Measurements from ENCODE around the gene SAMD15.
A peak's percentile ranks its signal among the peaks of the same experiment; 100 is the strongest.
"Not testable (repeated sequence)": the region's sequence is repeated elsewhere in the genome, so short reads cannot be mapped to it uniquely, and the experiment has no call there.

Gene SAMD15

DNA sequence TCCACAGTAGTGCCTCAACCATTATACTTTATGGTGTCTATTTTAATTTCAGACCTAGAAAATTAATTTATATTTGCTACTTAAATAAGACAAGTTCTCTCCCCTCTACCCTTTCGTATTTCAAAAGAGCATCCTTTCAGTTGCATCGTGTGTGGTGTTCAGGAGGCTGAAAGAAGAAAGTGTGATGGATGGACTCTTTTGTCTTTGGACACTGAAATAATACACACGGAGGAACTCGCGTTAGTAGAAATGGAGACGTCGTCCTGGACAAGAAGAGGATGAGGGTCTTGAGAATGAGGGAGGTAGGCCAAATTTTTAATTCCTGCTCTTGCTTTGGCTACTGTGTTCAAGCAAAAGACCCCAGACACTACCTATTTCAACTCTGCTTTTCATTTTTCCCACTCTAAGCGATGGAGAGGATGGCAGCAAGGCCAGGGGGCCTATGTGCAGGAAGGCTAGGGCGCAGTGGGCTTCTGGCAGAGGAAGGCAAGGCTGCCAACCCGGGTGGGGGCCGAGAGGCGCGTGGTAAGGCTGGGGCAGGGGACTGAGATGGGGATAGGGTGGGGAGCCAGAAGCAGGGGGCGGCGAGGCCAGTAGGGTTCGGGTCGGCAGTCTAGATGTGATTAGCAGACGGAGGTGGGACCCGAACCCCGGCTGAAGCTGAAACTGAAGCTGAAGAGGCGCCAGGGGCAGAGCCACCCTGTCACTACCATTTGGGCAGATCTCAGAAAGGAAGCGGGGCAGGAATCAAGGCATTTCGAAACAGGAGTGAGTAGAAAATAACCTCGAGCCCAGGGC is 1.0 kb upstream of the SAMD15 start:
- peak; percentile 45 for DNase-seq

GRCh38 chr14:77377502-77377844 is 294 bp downstream of the SAMD15 start:
- peak; percentile 10 for DNase-seq

DNA sequence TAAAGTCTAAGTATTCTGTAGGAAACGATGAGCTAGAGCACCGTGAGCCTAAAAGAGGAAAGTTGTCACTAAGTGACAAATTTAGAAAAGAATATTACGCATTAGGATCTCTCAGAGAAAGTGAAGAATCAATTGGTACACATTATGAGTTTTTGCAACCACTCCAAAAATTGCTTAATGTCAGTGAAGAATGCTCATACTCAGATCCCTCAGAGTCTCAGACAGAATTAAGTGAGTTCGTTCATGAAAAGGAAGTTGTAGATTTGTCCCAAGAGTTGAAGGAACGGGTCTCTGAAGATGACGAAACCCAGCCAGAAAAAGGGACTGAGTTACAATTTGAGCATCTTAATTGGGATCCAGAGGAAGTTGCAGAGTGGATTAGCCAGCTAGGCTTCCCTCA is 1.5 kb downstream of the SAMD15 start:
- DNase-seq, result no peak

- no peak for DNase-seq
These were observed 13.0 kb downstream of the SAMD15 start for GRCh38 chr14:77390188-77390587.

DNA sequence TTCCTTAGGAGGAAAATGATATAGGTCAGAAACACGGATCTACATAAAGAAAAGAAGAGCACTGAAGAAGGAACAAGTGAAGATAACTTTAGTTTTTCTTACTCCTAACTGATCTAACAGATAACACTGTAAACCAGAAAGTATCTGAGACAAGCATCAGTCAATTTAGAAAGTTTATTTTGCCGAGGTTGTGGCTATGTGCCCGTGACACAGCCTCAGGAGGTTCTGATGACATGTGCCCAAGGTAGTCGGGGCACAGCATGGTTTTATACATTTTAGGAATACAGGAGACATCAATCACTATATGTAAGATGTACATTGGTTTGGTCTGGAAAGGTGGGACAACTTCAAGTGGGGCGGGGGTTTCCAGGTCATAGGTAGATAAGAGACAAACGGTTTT is 23.0 kb downstream of the SAMD15 start:
- DNase-seq, result no peak

DNA sequence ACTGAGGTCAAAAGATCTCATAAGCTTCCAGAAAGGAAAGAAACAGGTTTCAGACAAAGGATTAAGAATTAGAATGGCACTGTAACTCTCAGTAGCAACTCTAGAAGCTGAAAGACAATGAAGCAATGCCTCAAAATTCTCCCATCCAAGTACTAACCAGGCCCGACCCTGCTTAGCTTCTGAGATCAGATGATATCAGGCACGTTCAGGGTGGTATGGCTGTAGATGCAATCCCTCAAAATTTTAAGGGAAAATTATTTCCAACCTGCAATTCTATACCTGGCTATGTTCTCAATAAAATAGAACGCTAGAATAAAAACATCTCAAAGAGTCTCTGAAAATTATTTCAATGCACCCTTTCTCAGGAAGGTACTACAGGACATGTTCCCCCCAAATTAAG is 26.6 kb downstream of the SAMD15 start:
- DNase-seq, result no peak

GRCh38 chr14:77406086-77406485 is 28.9 kb downstream of the SAMD15 start:
- DNase-seq, result no peak

DNA sequence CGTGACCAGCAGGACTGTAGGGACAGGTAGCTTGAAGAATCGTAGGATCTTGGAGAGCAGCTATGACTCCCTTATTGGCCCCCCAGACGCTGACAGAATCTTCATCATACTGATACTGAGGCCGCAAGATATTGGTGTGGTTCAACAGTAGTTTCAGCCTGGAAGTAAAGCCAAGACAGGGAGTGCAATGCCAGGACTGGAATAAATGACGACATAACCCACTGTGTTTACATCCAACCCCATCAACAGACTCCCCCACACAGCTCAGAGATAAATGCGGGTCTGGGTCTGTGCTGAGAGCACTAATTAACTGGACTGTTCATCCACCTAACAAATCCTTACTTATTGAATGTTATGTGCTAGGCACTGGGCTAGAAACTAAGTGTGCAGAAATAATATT is 29.5 kb downstream of the SAMD15 start:
- no peak for DNase-seq

GRCh38 chr14:77407158-77407557 is 30.0 kb downstream of the SAMD15 start:
- DNase-seq, result no peak

- no peak for DNase-seq
These were observed 32.0 kb downstream of the SAMD15 start for GRCh38 chr14:77409131-77409533.

DNA sequence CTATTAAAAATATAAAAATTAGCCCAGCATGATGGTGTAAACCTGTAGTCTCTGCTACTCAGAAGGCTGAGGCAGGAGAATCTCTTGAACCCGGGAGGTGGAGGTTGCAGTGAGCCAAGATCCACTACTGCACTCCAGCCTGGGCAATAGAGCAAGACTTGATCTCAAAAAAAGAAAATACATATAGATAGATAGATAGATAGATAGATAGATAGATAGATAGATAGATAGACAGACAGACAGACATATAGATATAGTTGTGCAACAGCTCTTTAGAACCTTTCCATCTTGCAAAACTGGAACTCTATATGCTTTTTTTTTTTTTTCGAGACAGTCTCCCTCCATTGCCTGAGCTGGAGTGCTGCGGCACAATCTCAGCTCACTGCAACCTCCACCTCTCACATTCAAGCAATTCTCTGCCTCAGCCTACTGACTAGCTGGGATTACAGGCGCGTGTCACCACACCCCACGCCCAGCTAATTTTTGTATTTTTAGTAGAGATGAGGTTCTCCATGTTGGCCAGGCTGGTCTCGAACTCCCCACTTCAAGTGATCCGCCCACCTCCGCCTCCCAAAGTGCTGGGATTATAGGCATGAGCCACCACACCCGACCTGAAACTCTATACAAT is 38.3 kb downstream of the SAMD15 start:
- DNase-seq, result not testable (repeated sequence)

GRCh38 chr14:77416098-77416497 is 38.9 kb downstream of the SAMD15 start:
- not testable (repeated sequence) for DNase-seq

DNA sequence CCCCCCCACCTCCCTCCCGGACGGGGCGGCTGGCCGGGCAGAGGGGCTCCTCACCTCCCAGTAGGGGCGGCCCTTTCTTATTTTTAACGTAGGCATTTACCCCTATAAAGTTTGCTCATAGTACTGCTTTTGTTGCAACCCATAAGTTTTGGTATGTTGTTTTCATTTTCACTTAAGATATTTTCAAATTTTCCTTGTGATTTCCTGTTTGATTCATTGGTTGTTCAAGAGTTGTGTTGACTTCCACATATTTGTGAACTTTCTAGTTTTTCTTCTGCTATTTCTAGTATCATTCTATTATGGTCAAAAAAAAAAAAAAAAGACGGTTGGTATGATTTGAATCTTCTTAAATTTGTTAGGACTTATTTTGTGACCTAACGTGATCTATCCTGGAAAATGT is 39.7 kb downstream of the SAMD15 start:
- no peak for DNase-seq

DNA sequence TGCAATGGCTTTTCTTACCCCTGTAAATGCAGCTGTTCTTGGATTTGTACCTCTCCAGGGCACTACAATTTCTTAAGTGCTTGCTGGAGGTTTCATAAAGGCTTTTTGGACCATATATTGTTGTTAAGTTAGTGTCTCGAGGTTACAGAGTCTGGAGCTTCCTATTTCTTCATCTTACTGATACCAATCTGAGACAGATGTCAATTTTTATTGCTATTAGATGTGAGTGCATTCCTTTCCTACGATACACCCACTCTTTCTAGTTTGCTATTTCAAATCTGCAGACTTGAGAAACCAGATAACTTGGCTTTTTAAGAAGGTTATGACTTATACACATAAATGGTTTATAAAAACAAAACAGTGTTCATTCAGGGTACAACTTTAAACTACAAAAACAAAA is 44.0 kb downstream of the SAMD15 start:
- DNase-seq, result no peak

- DNase-seq, result no peak
These were observed 46.2 kb downstream of the SAMD15 start, which contains the start of gene NOXRED1 for GRCh38 chr14:77423423-77423822. NOXRED1 (minus strand) TSS chr14:77423523; CDS start chr14:77422889, 634 bp downstream.

GRCh38 chr14:77424862-77425261 is 47.7 kb downstream of the SAMD15 start:
- DNase-seq, result no peak

DNA sequence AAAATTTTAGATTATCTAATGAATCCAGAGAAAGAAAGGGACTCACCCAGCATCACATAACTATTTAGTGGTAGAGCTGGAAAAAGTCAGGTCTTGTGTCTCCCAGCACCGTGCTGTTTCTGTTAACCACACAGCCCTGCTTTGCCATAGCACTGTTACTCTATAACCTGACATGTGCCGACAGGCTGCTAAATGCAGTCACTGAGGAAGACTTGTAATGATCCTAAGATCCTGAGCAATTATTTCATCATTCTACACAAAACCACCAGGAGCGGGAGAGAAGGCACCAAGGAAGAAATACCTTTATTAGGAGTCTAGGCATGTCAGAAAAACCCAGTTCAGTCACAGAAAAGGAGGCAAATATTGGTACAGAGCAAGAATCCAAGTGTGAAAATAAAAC is 49.2 kb downstream of the SAMD15 start:
- DNase-seq, result no peak

DNA sequence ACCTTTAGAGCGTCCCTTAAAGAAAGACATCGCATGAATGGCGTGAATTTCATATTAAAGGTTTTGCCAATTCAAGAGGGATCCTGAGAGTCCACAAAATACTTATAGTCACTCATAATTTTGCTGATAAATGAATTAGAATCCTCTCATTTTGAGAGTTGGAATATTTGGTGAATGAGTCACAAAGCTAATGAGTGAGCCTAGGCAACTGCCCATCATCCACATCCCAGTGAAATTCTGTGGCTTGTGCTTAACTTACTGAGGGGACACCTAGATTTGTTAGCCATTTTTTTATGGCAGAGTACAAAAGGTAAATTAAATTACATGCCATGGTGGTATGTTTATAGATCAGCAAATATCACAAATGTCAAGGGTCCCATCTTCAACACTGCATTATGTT is 58.9 kb downstream of the SAMD15 start:
- DNase-seq, result no peak

DNA sequence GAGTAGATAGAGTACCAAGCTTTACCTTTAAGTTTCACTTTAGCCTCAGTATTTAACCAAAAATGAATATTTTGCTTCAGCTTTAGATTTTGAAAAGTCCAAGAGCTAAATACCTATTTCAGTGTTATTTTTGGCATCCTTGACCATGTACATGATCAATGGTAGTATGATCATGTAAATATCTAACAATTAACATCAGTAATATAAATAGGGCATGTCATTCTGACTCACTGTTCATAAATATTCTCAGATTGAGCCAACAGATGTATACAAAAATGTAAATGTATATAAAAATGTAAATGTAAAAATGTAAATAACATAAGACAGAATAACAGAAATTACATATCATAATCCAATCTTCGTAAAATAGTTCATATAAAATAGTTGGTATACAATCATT is 61.4 kb downstream of the SAMD15 start:
- DNase-seq, result no peak

DNA sequence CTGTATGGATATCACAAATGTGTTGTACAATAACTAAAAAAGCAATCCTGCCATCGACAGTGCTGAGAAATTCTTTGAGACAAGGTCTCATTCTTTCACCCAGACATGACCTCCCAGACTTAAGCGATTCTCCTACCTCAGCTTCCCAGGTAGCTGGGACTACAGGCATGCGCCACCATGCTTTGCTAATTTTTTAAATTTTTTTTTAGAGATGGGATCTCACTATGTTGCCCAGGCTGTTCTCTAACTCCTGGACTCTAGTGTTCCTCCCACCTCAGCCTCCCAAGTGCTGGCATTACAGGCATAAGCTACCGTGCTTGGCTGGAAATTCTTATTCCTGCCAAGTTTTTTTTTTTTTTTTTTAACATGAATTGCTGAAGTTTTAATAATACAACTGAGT is 62.7 kb downstream of the SAMD15 start:
- no peak for DNase-seq
